ENCODE results near the gene FARP1.

FARP1 gene

DNA sequence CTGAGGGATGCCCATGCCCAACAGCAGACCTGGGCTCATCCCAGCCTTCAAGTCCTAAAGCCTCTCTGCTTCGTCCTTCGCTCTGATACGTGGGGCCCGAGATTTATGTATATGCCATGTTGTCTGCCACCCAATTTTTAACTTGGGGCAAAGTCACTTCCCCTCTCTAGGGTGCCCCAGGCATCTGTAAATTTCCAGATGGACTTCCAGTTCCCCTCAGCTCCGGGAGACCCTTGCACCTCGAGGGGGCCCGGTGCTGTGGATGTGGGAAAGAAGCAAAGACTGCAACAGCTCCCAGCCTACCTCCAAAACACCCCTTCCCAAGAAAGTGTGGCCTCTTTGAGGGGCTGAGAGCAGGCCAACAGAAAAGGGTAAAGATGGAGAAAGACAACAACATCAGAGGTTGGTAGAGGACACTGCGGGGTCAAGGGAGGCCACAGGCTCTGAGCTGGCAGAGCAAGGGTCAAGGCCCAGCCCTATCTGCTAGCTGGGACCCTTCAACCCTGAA, 336.7 kb downstream of the FARP1 start:
- no peak overlapping the region for H2AFZ ChIP-seq (ENCODE audit: low read depth, low read length, severe bottlenecking)
- H4K20me1 ChIP-seq (ENCODE audit: low read depth, low read length), result no peaks in the 10 kb centered on the region; the same call in 1 of the 2 replicates
- H3F3A ChIP-seq (ENCODE audit: insufficient read depth), result no peaks in the 10 kb centered on the region
- TF ChIP-seq, protein P1, sequence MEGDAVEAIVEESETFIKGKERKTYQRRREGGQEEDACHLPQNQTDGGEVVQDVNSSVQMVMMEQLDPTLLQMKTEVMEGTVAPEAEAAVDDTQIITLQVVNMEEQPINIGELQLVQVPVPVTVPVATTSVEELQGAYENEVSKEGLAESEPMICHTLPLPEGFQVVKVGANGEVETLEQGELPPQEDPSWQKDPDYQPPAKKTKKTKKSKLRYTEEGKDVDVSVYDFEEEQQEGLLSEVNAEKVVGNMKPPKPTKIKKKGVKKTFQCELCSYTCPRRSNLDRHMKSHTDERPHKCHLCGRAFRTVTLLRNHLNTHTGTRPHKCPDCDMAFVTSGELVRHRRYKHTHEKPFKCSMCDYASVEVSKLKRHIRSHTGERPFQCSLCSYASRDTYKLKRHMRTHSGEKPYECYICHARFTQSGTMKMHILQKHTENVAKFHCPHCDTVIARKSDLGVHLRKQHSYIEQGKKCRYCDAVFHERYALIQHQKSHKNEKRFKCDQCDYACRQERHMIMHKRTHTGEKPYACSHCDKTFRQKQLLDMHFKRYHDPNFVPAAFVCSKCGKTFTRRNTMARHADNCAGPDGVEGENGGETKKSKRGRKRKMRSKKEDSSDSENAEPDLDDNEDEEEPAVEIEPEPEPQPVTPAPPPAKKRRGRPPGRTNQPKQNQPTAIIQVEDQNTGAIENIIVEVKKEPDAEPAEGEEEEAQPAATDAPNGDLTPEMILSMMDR (IDR thresholded peaks at IDR 0.05; ENCODE audit: insufficient read depth, low read length, poor library complexity, severe bottlenecking), result no peak
- no peak for TF ChIP-seq EZH2phosphoT487 (conservative IDR thresholded peaks at IDR 0.05; ENCODE audit: low read length)
- no peaks in the 10 kb centered on the region for H3K9me2 ChIP-seq (replicated peaks; ENCODE audit: insufficient read depth, low read length)
- no peaks in the 10 kb centered on the region for H3K27me3 ChIP-seq (ENCODE audit: low read length)
- H3K4me2 ChIP-seq (ENCODE audit: low read depth, low read length, poor library complexity, severe bottlenecking), result no peak overlapping the region
- no peaks in the 10 kb centered on the region for H3K9me3 ChIP-seq (ENCODE audit: insufficient read depth, low read length)
- H3K79me2 ChIP-seq (ENCODE audit: insufficient read depth, low read length), result no peaks in the 10 kb centered on the region
- H3K36me3 ChIP-seq (ENCODE audit: low read length), result no peaks in the 10 kb centered on the region
- H3K4me3 ChIP-seq (ENCODE audit: insufficient read depth, low read length, poor library complexity, severe bottlenecking), result no peak overlapping the region
- no peak overlapping the region for H3K9ac ChIP-seq (ENCODE audit: low read length)
- no peak overlapping the region for H3K27ac ChIP-seq (ENCODE audit: low read depth, low read length)

DNA sequence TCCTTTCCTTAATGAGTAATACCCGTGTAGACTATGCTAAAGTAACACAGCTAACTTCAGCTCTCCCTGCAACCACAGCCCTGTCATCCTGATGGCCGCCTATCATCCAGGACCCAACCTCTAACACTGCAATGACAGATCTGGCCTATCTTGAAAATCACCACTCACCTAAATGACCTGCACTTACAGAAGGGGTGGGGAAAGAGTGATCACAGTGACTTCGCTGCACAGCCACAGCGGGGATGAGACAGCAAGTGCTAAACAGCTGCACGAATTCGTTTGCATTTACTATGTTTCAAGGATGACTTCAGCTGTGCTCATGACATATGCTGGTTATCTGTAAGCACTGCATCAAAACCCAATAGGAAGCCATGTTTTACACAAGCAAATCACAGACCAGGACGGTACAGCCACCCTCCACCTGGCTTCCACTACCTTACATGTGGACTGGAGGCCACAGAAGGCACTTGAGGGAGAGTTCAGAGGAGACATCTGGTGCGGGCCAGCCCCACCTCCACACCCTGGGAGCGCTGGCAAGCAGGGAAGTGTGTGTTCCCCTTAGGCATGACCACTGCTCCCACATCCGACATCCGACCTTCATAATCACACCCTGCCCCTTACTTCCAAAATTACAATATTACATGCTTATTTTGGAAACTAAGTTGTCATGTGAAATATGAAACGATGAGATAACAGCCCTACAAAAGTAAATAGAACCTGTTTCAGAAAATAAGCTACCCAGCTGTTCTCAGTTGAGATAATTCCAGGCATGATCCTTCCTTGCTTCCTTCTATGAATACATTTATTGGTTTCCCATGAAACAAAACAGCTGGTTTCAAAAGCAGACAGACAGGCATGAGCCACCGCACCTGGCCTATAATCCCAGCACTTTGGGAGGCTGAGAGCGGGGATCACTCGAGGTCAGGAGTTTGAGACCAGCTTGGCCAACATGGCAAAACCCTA, 338.3 kb downstream of the FARP1 start:
- H3K9me2 ChIP-seq (replicated peaks; ENCODE audit: insufficient read depth, low read length), result no peaks in the 10 kb centered on the region
- H3K27me3 ChIP-seq (ENCODE audit: low read length), result no peaks in the 10 kb centered on the region
- H3K9me3 ChIP-seq (ENCODE audit: insufficient read depth, low read length), result no peaks in the 10 kb centered on the region
- peaks cover 7% of the 10 kb centered on the region for H4K20me1 ChIP-seq (ENCODE audit: low read depth, low read length)
- no peak overlapping the region for H2AFZ ChIP-seq (ENCODE audit: low read depth, low read length, severe bottlenecking)
- H3K4me3 ChIP-seq (ENCODE audit: insufficient read depth, low read length, poor library complexity, severe bottlenecking), result no peak overlapping the region
- H3K4me2 ChIP-seq (ENCODE audit: low read depth, low read length, poor library complexity, severe bottlenecking), result no peak overlapping the region
- H3K79me2 ChIP-seq (ENCODE audit: insufficient read depth, low read length), result no peaks in the 10 kb centered on the region; the same call in 1 of the 2 replicates
- H3F3A ChIP-seq (ENCODE audit: insufficient read depth), result no peaks in the 10 kb centered on the region
- no peak overlapping the region for H3K9ac ChIP-seq (ENCODE audit: low read length)
- no peak overlapping the region for H3K27ac ChIP-seq (ENCODE audit: low read depth, low read length)
- no peak for TF ChIP-seq EZH2phosphoT487 (conservative IDR thresholded peaks at IDR 0.05; ENCODE audit: low read length)
- TF ChIP-seq, protein P1 (IDR thresholded peaks at IDR 0.05; ENCODE audit: insufficient read depth, low read length, poor library complexity, severe bottlenecking), result no peak
- H3K36me3 ChIP-seq (ENCODE audit: low read length), result no peaks in the 10 kb centered on the region

DNA sequence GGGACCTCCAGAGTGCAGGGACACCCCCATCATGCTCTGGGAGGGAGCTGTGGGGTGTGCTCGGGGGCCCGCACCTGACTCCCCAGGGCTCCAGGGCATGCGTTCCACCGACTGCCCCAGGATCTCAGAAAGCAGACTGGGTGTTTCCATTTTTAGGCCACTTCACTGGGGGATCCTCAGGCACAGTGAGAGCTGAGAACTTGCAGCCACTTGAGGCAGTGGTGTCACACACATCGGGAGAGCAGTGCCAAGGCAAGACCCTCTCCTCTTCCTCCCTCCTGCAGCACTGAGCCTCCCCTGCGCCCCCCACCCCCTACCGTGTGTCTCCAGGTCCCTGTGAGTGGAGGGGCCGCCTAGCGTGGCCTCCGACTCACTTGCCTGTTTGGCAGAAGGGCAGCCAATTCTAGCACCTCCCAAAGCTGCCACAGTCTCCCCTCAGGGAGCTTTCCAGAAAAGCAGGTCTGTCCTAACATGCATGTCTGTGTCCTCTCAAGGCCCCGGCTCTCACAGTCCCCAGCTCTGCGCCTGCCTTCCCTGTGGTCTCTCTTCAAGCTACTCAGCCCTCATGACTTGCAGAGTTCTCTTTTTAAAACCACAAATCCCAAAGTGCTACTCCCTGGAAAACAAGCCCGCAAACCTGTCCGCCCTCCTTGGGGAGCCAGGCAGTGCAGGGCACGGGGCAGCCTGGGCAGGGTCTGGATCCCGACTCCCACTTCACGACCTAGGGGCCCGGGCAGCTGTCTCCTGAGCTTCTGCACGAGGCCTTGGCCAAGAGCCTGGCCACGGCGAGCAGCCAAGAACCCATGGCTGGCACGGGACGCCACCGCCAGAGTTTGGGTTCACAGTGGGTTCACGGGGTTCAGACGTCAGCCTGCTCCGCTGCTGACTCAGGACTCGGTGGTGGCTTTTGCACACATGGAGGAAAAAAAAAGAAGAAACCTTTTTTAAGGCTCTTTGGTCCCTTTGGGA, 339.9 kb downstream of the FARP1 start:
- no peak overlapping the region for H3K9ac ChIP-seq (ENCODE audit: low read length)
- H3K9me2 ChIP-seq (replicated peaks; ENCODE audit: insufficient read depth, low read length), result no peaks in the 10 kb centered on the region
- no peak overlapping the region for H3K4me2 ChIP-seq (ENCODE audit: low read depth, low read length, poor library complexity, severe bottlenecking)
- no peaks in the 10 kb centered on the region for H3K9me3 ChIP-seq (ENCODE audit: insufficient read depth, low read length)
- no peak for TF ChIP-seq EZH2phosphoT487 (conservative IDR thresholded peaks at IDR 0.05; ENCODE audit: low read length)
- TF ChIP-seq, protein P1 (IDR thresholded peaks at IDR 0.05; ENCODE audit: insufficient read depth, low read length, poor library complexity, severe bottlenecking), result no peak
- H3K36me3 ChIP-seq (ENCODE audit: low read length), result no peaks in the 10 kb centered on the region
- H3F3A ChIP-seq (ENCODE audit: insufficient read depth), result no peaks in the 10 kb centered on the region
- H3K27me3 ChIP-seq (ENCODE audit: low read length), result no peaks in the 10 kb centered on the region
- no peak overlapping the region for H3K27ac ChIP-seq (ENCODE audit: low read depth, low read length)
- peaks cover 23% of the 10 kb centered on the region for H4K20me1 ChIP-seq (ENCODE audit: low read depth, low read length)
- peaks cover 10% of the 10 kb centered on the region; the same call in 1 of the 2 replicates for H3K79me2 ChIP-seq (ENCODE audit: insufficient read depth, low read length)
- H2AFZ ChIP-seq (ENCODE audit: low read depth, low read length, severe bottlenecking), result no peak overlapping the region
- no peak overlapping the region for H3K4me3 ChIP-seq (ENCODE audit: insufficient read depth, low read length, poor library complexity, severe bottlenecking)

Data from SU-DHL-6 (cell line).